GM12801 (cell line): ENCODE data around the gene GMIP.

ENCODE experiments used
- CTCF ChIP-seq: IDR thresholded peaks from one replicate; pipeline ENCODE4 v1.5.1; 2011; ENCODE audit warnings: control low read depth; ENCODE audit not compliant: insufficient read length; ENCODE audit errors: extremely low read depth

The GMIP gene

DNA sequence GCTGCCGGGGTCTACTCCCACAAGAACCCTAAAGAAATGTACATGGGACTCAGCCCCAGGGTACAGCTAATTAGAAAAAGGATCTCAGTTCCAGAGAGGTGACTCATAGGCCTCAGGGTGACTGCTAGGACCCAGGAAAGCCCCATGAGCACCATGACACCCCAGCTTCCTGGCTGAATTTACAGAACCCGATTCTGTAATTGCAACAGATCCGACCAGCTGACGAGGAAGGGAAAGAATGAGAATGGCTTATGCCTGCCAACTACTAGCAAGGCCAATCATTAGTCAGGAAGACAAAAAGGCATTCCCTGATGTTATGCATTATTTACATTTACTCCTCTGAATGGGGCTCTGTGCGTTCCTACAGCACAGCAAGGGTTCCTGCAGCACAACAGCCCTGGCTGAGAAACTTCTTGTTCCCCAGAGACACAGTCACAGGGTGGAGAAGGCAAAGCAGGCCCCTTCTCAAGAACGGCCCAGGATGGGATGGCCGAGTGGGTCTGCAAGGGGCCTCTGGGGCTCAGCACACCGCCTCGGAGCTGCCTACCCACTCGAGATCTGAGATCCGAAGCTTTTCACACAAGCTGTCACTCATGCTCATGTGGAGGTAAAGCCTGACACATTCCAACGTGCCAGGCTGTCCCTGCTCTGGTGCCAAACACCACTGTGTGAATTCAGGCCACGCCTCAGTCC, 52.2 kb downstream of the GMIP start:
- TF ChIP-seq CTCF = no peak

DNA sequence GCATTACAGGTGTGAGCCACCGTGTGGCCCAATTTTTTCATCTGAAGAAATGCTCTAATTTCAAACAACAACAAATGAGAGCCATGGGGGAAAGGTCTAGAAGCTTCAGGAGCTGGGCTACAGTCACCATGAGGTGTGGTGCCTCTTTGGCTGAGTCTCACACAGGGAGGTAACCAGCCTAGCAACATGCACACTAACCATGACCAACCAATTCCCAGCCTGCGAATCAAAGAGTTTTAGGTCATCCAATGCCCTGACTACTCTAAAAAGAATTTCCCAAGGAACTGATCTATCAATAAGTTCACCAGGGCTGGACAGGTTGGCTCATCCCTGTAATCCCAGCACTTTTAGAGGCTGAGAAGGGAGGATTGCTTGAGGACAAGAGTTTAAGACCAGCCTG, 54.9 kb downstream of the GMIP start:
- no peak for TF ChIP-seq CTCF

DNA sequence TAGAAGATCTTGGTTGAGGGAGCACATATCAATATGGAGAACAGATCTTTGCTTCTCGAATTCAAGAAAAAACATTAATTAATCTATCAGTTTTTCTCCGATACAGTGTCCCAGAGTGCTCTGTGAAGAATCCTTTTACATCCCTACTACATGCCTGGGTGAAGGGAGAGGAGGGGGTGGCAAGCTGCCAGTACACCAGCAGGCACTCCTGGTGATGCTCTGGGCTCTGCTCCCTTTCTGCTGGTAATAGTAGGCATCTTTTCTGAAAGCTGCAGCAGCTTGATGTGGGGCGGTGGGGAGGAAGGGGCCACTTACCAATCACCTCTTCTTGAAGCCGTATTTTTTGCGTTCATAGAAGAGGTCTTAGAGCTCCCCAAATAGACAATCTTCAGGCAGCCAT, 55.7 kb downstream of the GMIP start:
- no peak for TF ChIP-seq CTCF

- no peak for TF ChIP-seq CTCF
Measured at GRCh38 chr19:19584356-19584755, 59.1 kb downstream of the GMIP start.

DNA sequence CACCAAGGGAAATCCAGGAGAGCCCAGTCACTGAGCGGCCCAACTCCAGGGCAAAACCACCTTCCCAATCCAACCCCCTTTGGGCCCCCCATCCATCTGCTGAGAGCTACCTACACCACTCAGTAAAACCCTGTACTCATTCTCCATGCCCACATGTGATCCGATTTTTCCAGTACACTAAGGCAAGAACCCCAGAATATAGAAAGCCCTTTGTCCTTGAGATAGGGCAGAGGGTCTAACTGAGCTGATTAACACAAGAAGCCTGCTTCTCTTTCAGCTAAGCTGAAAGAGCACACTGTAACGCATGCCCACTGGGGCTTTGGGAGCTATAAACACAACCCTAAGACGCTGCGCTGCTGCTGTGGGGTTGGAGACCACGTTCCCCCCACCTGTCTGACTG, 61.0 kb downstream of the GMIP start:
- TF ChIP-seq CTCF = no peak

DNA sequence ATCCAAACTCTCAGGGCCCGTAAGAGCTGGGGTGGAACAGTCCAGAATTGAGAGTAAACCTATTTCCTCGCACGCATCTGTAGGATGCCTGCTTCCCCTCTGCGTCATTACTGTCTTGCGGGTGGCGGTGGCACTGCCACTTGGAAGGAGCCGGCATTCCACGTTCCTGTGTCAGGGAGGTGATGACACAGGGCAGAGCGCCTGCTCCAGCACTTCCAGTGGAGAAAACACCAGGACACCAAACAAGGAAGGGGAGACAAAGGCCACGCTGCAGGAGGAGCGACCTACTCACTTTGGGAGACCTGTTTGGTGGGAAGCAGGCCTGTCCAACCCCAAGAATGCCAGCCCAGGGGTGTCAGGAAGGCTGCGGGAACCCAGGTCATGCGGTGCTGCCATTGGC, 62.1 kb downstream of the GMIP start:
- TF ChIP-seq CTCF = no peak

DNA sequence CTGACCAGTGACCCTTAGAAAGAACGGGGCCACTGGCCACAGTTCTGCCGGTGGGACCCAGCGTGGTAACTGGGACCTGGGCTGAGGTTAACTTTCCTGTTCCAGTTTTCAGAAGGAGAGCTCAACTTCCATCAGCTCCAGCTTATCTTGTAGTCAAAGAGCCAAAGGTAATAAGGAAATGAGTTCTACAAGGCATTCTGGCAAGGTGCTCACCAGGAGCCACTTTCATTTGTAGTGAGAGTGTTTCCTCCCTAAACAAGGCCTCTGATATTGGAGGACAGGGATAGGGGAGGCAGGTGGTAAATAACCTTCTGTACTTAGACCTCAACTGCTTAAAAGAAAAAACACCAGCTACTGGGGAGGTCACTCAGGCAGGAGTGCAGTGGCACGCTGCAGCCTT, 63.0 kb downstream of the GMIP start:
- no peak for TF ChIP-seq CTCF
